Neural crest cell (in vitro differentiated cells): ENCODE data around the gene SLC4A2. TPM values are rescaled to one million over a fixed set of nuclear protein-coding genes. Genes with fewer than 3 reads are reported as not detected.
A peak's percentile ranks its signal among the peaks of the same experiment; 100 is the strongest.
"Not testable (repeated sequence)": the region's sequence is repeated elsewhere in the genome, so short reads cannot be mapped to it uniquely, and the experiment has no call there.

Experiments used
- DNase-seq: peaks from one replicate; pipeline ENCODE4 v3.0.0; 2021; ENCODE audit warnings: low read depth, mixed read lengths, low spot score
- H3K27ac Mint-ChIP-seq: one replicate; pipeline ENCODE4 v1.8.0; 2021; ENCODE audit warnings: mild to moderate bottlenecking, mixed read lengths; ENCODE audit not compliant: unreplicated experiment
- H3K27me3 Mint-ChIP-seq: 2 replicates; pipeline ENCODE4 v1.8.0; 2021; ENCODE audit warnings: low read depth, mild to moderate bottlenecking, mixed read lengths
- H3K36me3 Mint-ChIP-seq: 2 replicates; pipeline ENCODE4 v1.8.0; 2021; ENCODE audit warnings: low read depth, mild to moderate bottlenecking, mixed read lengths
- H3K4me1 Mint-ChIP-seq: 2 replicates; pipeline ENCODE4 v1.8.0; 2021; ENCODE audit warnings: mixed read lengths
- H3K4me3 Mint-ChIP-seq: one replicate; pipeline ENCODE4 v1.8.0; 2021; ENCODE audit warnings: mild to moderate bottlenecking, mixed read lengths
- H3K9me3 Mint-ChIP-seq: 2 replicates; pipeline ENCODE4 v1.8.0; 2021; ENCODE audit warnings: mixed read lengths
- CTCF ChIP-seq: fragments of 200-600 bp; sonication (generic); conservative IDR thresholded peaks from 2 replicates; pipeline ENCODE4 v1.5.0; 2021; ENCODE audit warnings: antibody characterized with exemption, mild to moderate bottlenecking
- total RNA-seq: library from RNA; stranded (reverse); gene quantifications from 2 replicates; pipeline ENCODE4 v1.2.1, GENCODE V29; 2021

SLC4A2 gene
- total RNA-seq, 1 donor from 2014 or later = 139 TPM

- Mint-ChIP-seq H3K4me3 (no peak overlapping the region), H3K36me3 (no peaks in the 10 kb centered on the region), H3K9me3 (no peaks in the 10 kb centered on the region), H3K27me3 (no peaks in the 10 kb centered on the region), H3K27ac (no peak overlapping the region), H3K4me1 (no peaks in the 10 kb centered on the region)
- DNase-seq = no peak
- TF ChIP-seq CTCF = no peak
Measured at GRCh38 chr7:151035902-151036301, 23.5 kb upstream of the SLC4A2 start.

- H3K4me1 Mint-ChIP-seq = no peaks in the 10 kb centered on the region
- no peak overlapping the region for H3K4me3 Mint-ChIP-seq
- no peaks in the 10 kb centered on the region for H3K36me3 Mint-ChIP-seq
- H3K9me3 Mint-ChIP-seq = no peaks in the 10 kb centered on the region
- DNase-seq = no peak
- no peaks in the 10 kb centered on the region for H3K27me3 Mint-ChIP-seq
- TF ChIP-seq CTCF = no peak
- H3K27ac Mint-ChIP-seq = peak overlapping the region; percentile 71
Measured at GRCh38 chr7:151038951-151039849, 20.2 kb upstream of the SLC4A2 start.

GRCh38 chr7:151039850-151040548 is 19.4 kb upstream of the SLC4A2 start:
- DNase-seq = no peak
- no peak overlapping the region for H3K4me3 Mint-ChIP-seq
- H3K27me3 Mint-ChIP-seq = no peaks in the 10 kb centered on the region
- H3K9me3 Mint-ChIP-seq = no peaks in the 10 kb centered on the region
- no peaks in the 10 kb centered on the region for H3K36me3 Mint-ChIP-seq
- TF ChIP-seq CTCF = no peak
- peak overlapping the region; percentile 27 for H3K27ac Mint-ChIP-seq
- no peaks in the 10 kb centered on the region for H3K4me1 Mint-ChIP-seq

DNA sequence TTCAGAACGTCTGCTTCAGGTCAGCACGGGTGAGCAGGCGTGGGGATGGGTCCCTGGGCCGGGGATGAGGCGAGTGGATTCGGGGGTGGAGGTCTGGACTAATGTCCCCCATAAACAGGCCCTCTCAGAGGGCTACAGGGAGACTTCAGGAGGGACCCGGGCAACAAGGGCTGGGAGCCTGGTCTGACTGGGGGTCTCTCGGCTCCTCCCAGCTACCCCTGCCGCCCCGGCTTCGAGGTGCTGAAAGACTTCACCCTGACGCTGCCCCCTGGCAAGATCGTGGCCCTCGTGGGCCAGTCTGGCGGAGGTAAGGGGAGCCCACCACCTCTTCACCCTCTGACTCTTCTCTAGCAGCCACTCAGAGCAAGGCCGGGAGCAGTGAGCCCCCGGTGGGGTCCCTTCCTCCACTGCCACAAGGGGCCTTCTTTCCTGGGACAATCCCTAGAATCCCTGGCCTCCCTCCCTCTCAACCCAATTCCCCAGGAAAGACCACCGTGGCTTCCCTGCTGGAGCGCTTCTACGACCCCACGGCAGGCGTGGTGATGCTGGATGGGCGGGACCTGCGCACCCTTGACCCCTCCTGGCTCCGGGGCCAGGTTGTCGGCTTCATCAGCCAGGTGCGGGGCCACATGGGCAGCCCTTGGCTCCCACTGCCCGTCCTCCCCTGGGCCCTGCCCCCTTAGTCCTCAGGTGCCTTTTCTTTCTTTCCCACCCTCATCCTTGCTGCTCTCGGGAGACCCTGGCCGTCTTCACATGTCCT is 18.6 kb upstream of the SLC4A2 start:
- no peak for DNase-seq
- Mint-ChIP-seq H3K4me3 (peak overlapping the region; percentile 38), H3K36me3 (no peaks in the 10 kb centered on the region), H3K27ac (peak overlapping the region; percentile 87), H3K9me3 (no peaks in the 10 kb centered on the region), H3K27me3 (no peaks in the 10 kb centered on the region), H3K4me1 (no peaks in the 10 kb centered on the region)
- TF ChIP-seq CTCF = no peak

GRCh38 chr7:151043449-151043848 is 15.9 kb upstream of the SLC4A2 start:
- DNase-seq, H3K27ac Mint-ChIP-seq, H3K4me1 Mint-ChIP-seq, H3K36me3 Mint-ChIP-seq, H3K27me3 Mint-ChIP-seq, H3K9me3 Mint-ChIP-seq, H3K4me3 Mint-ChIP-seq: not testable (repeated sequence)
